ENCODE data around the gene MED17.

The MED17 gene

GRCh38 chr11:93829598-93829997 is 45.5 kb downstream of the MED17 start:
- Histone ChIP-seq H3K4me3 (ENCODE audit: low read length) (no peak overlapping the region), H3K9me2 (replicated peaks; ENCODE audit: insufficient read depth, low read length) (no peaks in the 10 kb centered on the region)
- no peak for DNase-seq

GRCh38 chr11:93831343-93832127 is 47.5 kb downstream of the MED17 start:
- H3K4me1 ChIP-seq (ENCODE audit: low read length), result no peaks in the 10 kb centered on the region
- H3K4me2 ChIP-seq (ENCODE audit: low read depth, low read length), result no peak overlapping the region
- H3K9ac ChIP-seq (ENCODE audit: low read length), result no peak overlapping the region
- TF ChIP-seq EZH2phosphoT487 (IDR thresholded peaks at IDR 0.05; ENCODE audit: low read length), result no peak
- TF ChIP-seq EZH2 (optimal IDR thresholded peaks at IDR 0.05; ENCODE audit: low read depth, low read length), result no peak
- TF ChIP-seq CTCF (IDR thresholded peaks at IDR 0.05; ENCODE audit: low read length), result no peak
- H3F3A ChIP-seq (ENCODE audit: insufficient read depth, low read length), result no peaks in the 10 kb centered on the region
- H3K9me2 ChIP-seq (replicated peaks; ENCODE audit: insufficient read depth, low read length), result no peaks in the 10 kb centered on the region
- no peaks in the 10 kb centered on the region for H4K20me1 ChIP-seq (ENCODE audit: insufficient read depth, low read length)
- DNase-seq, result no peak
- no peaks in the 10 kb centered on the region for H3K79me2 ChIP-seq (ENCODE audit: low read length)
- H2AFZ ChIP-seq (ENCODE audit: low read length), result no peak overlapping the region
- no peak overlapping the region for H3K27ac ChIP-seq (ENCODE audit: low read length)
- no peaks in the 10 kb centered on the region for H3K9me3 ChIP-seq (replicated peaks; ENCODE audit: insufficient read depth, low read length)
- no peak overlapping the region for H3K4me3 ChIP-seq (ENCODE audit: low read length)
- no peaks in the 10 kb centered on the region for H3K27me3 ChIP-seq (replicated peaks; ENCODE audit: insufficient read depth, low read length)
- H3K36me3 ChIP-seq (replicated peaks; ENCODE audit: insufficient read depth, low read length), result no peaks in the 10 kb centered on the region

More at GRCh38 chr11:93829598-93829997, 45.5 kb downstream of the MED17 start:
- no peaks in the 10 kb centered on the region for H3K36me3 ChIP-seq (replicated peaks; ENCODE audit: insufficient read depth, low read length)
- TF ChIP-seq EZH2 (optimal IDR thresholded peaks at IDR 0.05; ENCODE audit: low read depth, low read length), result no peak
- no peak for TF ChIP-seq EZH2phosphoT487 (IDR thresholded peaks at IDR 0.05; ENCODE audit: low read length)
- no peak for TF ChIP-seq CTCF (IDR thresholded peaks at IDR 0.05; ENCODE audit: low read length)
- H3K79me2 ChIP-seq (ENCODE audit: low read length), result no peaks in the 10 kb centered on the region
- H3K9me3 ChIP-seq (replicated peaks; ENCODE audit: insufficient read depth, low read length), result no peaks in the 10 kb centered on the region
- no peak overlapping the region for H3K9ac ChIP-seq (ENCODE audit: low read length)
- no peak overlapping the region for H3K27ac ChIP-seq (ENCODE audit: low read length)
- H4K20me1 ChIP-seq (ENCODE audit: insufficient read depth, low read length), result no peaks in the 10 kb centered on the region
- H3K27me3 ChIP-seq (replicated peaks; ENCODE audit: insufficient read depth, low read length), result no peaks in the 10 kb centered on the region
- no peak overlapping the region for H3K4me2 ChIP-seq (ENCODE audit: low read depth, low read length)
- H3K4me1 ChIP-seq (ENCODE audit: low read length), result no peaks in the 10 kb centered on the region
- H3F3A ChIP-seq (ENCODE audit: insufficient read depth, low read length), result no peaks in the 10 kb centered on the region
- H2AFZ ChIP-seq (ENCODE audit: low read length), result no peak overlapping the region

- no peaks in the 10 kb centered on the region for H3K9me2 ChIP-seq (replicated peaks; ENCODE audit: insufficient read depth, low read length)
- H3K4me2 ChIP-seq (ENCODE audit: low read depth, low read length), result no peak overlapping the region
- no peaks in the 10 kb centered on the region for H3K9me3 ChIP-seq (replicated peaks; ENCODE audit: insufficient read depth, low read length)
- H3K27ac ChIP-seq (ENCODE audit: low read length), result no peak overlapping the region
- H3K4me3 ChIP-seq (ENCODE audit: low read length), result no peak overlapping the region
- H4K20me1 ChIP-seq (ENCODE audit: insufficient read depth, low read length), result no peaks in the 10 kb centered on the region
- no peaks in the 10 kb centered on the region for H3K27me3 ChIP-seq (replicated peaks; ENCODE audit: insufficient read depth, low read length)
- H3K4me1 ChIP-seq (ENCODE audit: low read length), result no peaks in the 10 kb centered on the region
- no peaks in the 10 kb centered on the region for H3K36me3 ChIP-seq (replicated peaks; ENCODE audit: insufficient read depth, low read length)
- no peak for DNase-seq
- no peak overlapping the region for H2AFZ ChIP-seq (ENCODE audit: low read length)
- no peak overlapping the region for H3K9ac ChIP-seq (ENCODE audit: low read length)
- no peaks in the 10 kb centered on the region for H3F3A ChIP-seq (ENCODE audit: insufficient read depth, low read length)
- H3K79me2 ChIP-seq (ENCODE audit: low read length), result no peaks in the 10 kb centered on the region
- TF ChIP-seq EZH2 (optimal IDR thresholded peaks at IDR 0.05; ENCODE audit: low read depth, low read length), result no peak
- no peak for TF ChIP-seq EZH2phosphoT487 (IDR thresholded peaks at IDR 0.05; ENCODE audit: low read length)
- no peak for TF ChIP-seq CTCF (IDR thresholded peaks at IDR 0.05; ENCODE audit: low read length)
Observed at GRCh38 chr11:93832780-93833179, 48.7 kb downstream of the MED17 start.

All from MM.1S (cell line).